ENCODE results near the gene B3GNT7.
"Not testable (repeated sequence)": the region's sequence is repeated elsewhere in the genome, so short reads cannot be mapped to it uniquely, and the experiment has no call there.

Gene B3GNT7

GRCh38 chr2:231395188-231396057 lies at the start of gene B3GNT7:
TSS of gene B3GNT7 (plus strand) at chr2:231395710. CDS start at chr2:231395804, 94 bp downstream.
- DNase-seq (ENCODE audit: low read depth), result no peak
- H3K4me3 ChIP-seq (ENCODE audit: low read depth, low read length), result peak within 1 kb of the TSS; percentile 30

GRCh38 chr2:231347081-231347480 lies 48.4 kb upstream of the B3GNT7 start:
- no peak for DNase-seq (ENCODE audit: low read depth)
- H3K4me3 ChIP-seq (ENCODE audit: low read depth, low read length), result no peak overlapping the region

- no peak for DNase-seq (ENCODE audit: low read depth)
- no peak overlapping the region for H3K4me3 ChIP-seq (ENCODE audit: low read depth, low read length)
Measured at GRCh38 chr2:231347638-231348037, 47.9 kb upstream of the B3GNT7 start.

- no peak overlapping the region for H3K4me3 ChIP-seq (ENCODE audit: low read depth, low read length)
Measured at GRCh38 chr2:231348173-231348572, 47.3 kb upstream of the B3GNT7 start.

GRCh38 chr2:231348704-231349373 lies 46.7 kb upstream of the B3GNT7 start:
- no peak for DNase-seq (ENCODE audit: low read depth)

More at GRCh38 chr2:231348173-231348572, 47.3 kb upstream of the B3GNT7 start:
- DNase-seq (ENCODE audit: low read depth), result no peak

GRCh38 chr2:231349374-231349735 lies 46.2 kb upstream of the B3GNT7 start:
- not testable (repeated sequence) for DNase-seq (ENCODE audit: low read depth); H3K4me3 ChIP-seq (ENCODE audit: low read depth, low read length)

More at GRCh38 chr2:231348704-231349373, 46.7 kb upstream of the B3GNT7 start:
- no peak overlapping the region for H3K4me3 ChIP-seq (ENCODE audit: low read depth, low read length)

GRCh38 chr2:231351648-231352047 lies 43.9 kb upstream of the B3GNT7 start:
- no peak for DNase-seq (ENCODE audit: low read depth)
- H3K4me3 ChIP-seq (ENCODE audit: low read depth, low read length), result no peak overlapping the region

- H3K4me3 ChIP-seq (ENCODE audit: low read depth, low read length), result no peak overlapping the region
- no peak for DNase-seq (ENCODE audit: low read depth)
Measured at GRCh38 chr2:231353469-231353868, 42.0 kb upstream of the B3GNT7 start.

GRCh38 chr2:231355508-231356465 lies 39.7 kb upstream of the B3GNT7 start:
- no peak overlapping the region for H3K4me3 ChIP-seq (ENCODE audit: low read depth, low read length)
- no peak for DNase-seq (ENCODE audit: low read depth)

GRCh38 chr2:231356466-231356844 lies 39.1 kb upstream of the B3GNT7 start:
- no peak for DNase-seq (ENCODE audit: low read depth)
- H3K4me3 ChIP-seq (ENCODE audit: low read depth, low read length), result no peak overlapping the region

GRCh38 chr2:231357048-231357447 lies 38.5 kb upstream of the B3GNT7 start:
- H3K4me3 ChIP-seq (ENCODE audit: low read depth, low read length), result no peak overlapping the region
- no peak for DNase-seq (ENCODE audit: low read depth)

- H3K4me3 ChIP-seq (ENCODE audit: low read depth, low read length), result no peak overlapping the region
- no peak for DNase-seq (ENCODE audit: low read depth)
Measured at GRCh38 chr2:231357931-231358330, 37.6 kb upstream of the B3GNT7 start.

GRCh38 chr2:231359441-231359840 lies 36.1 kb upstream of the B3GNT7 start:
- H3K4me3 ChIP-seq (ENCODE audit: low read depth, low read length), result no peak overlapping the region
- no peak for DNase-seq (ENCODE audit: low read depth)

GRCh38 chr2:231359948-231360347 lies 35.6 kb upstream of the B3GNT7 start:
- H3K4me3 ChIP-seq (ENCODE audit: low read depth, low read length), result no peak overlapping the region
- no peak for DNase-seq (ENCODE audit: low read depth)

- DNase-seq (ENCODE audit: low read depth), result no peak
- H3K4me3 ChIP-seq (ENCODE audit: low read depth, low read length), result no peak overlapping the region
Measured at GRCh38 chr2:231360401-231360800, 35.1 kb upstream of the B3GNT7 start.

GRCh38 chr2:231360881-231361371 lies 34.6 kb upstream of the B3GNT7 start:
- no peak for DNase-seq (ENCODE audit: low read depth)
- H3K4me3 ChIP-seq (ENCODE audit: low read depth, low read length), result no peak overlapping the region

GRCh38 chr2:231361701-231362554 lies 33.6 kb upstream of the B3GNT7 start:
- no peak for DNase-seq (ENCODE audit: low read depth)
- H3K4me3 ChIP-seq (ENCODE audit: low read depth, low read length), result no peak overlapping the region

GRCh38 chr2:231362555-231363184 lies 32.8 kb upstream of the B3GNT7 start:
- DNase-seq (ENCODE audit: low read depth), result no peak
- no peak overlapping the region for H3K4me3 ChIP-seq (ENCODE audit: low read depth, low read length)

Measured in skeletal muscle cell (primary cell).